ENCODE results near the gene LLPH.

LLPH gene

GRCh38 chr12:66142826-66143225 is 12.3 kb upstream of the LLPH start:
- no peak overlapping the region for H3K4me3 ChIP-seq (replicated peaks in 1 of 2; ENCODE audit: low read depth in 2 of 2, low read length in 2 of 2)
- no peak for DNase-seq (ENCODE audit: low read depth in 2 of 2)
- TF ChIP-seq CTCF (IDR thresholded peaks at IDR 0.05; ENCODE audit: low read depth, low read length) = no peak

- DNase-seq (ENCODE audit: low read depth in 2 of 2) = no peak
- TF ChIP-seq CTCF (IDR thresholded peaks at IDR 0.05; ENCODE audit: low read depth, low read length) = no peak
- no peak overlapping the region for H3K4me3 ChIP-seq (replicated peaks in 1 of 2; ENCODE audit: low read depth in 2 of 2, low read length in 2 of 2)
These were observed 10.7 kb upstream of the LLPH start for GRCh38 chr12:66141299-66141698.

- no peak overlapping the region for H3K4me3 ChIP-seq (replicated peaks in 1 of 2; ENCODE audit: low read depth in 2 of 2, low read length in 2 of 2)
- no peak for TF ChIP-seq CTCF (IDR thresholded peaks at IDR 0.05; ENCODE audit: low read depth, low read length)
- DNase-seq (ENCODE audit: low read depth in 2 of 2) = no peak
These were observed 10.2 kb upstream of the LLPH start for GRCh38 chr12:66140731-66141130.

- no peak for DNase-seq (ENCODE audit: low read depth in 2 of 2)
- no peak for TF ChIP-seq CTCF (IDR thresholded peaks at IDR 0.05; ENCODE audit: low read depth, low read length)
These were observed 8.8 kb upstream of the LLPH start for GRCh38 chr12:66139328-66139727.

GRCh38 chr12:66137937-66138336 is 7.4 kb upstream of the LLPH start:
- TF ChIP-seq CTCF (IDR thresholded peaks at IDR 0.05; ENCODE audit: low read depth, low read length) = no peak
- no peak for DNase-seq (ENCODE audit: low read depth in 2 of 2)

More at GRCh38 chr12:66139328-66139727, 8.8 kb upstream of the LLPH start:
- no peak overlapping the region for H3K4me3 ChIP-seq (replicated peaks in 1 of 2; ENCODE audit: low read depth in 2 of 2, low read length in 2 of 2)

GRCh38 chr12:66132408-66132807 is 1.9 kb upstream of the LLPH start:
- DNase-seq (ENCODE audit: low read depth in 2 of 2) = peak; percentile 68 to 85
- no peak overlapping the region for H3K4me3 ChIP-seq (replicated peaks in 1 of 2; ENCODE audit: low read depth in 2 of 2, low read length in 2 of 2)
- TF ChIP-seq CTCF (IDR thresholded peaks at IDR 0.05; ENCODE audit: low read depth, low read length) = no peak

More at GRCh38 chr12:66137937-66138336, 7.4 kb upstream of the LLPH start:
- H3K4me3 ChIP-seq (replicated peaks in 1 of 2; ENCODE audit: low read depth in 2 of 2, low read length in 2 of 2) = no peak overlapping the region

- TF ChIP-seq CTCF (IDR thresholded peaks at IDR 0.05; ENCODE audit: low read depth, low read length) = no peak
- no peak for DNase-seq (ENCODE audit: low read depth in 2 of 2)
- peak overlapping the region; percentile 79 to 98 for H3K4me3 ChIP-seq (replicated peaks in 1 of 2; ENCODE audit: low read depth in 2 of 2, low read length in 2 of 2)
These were observed 628 bp upstream of the LLPH start for GRCh38 chr12:66131067-66131688.

All from cardiac fibroblast (primary cell).